ENCODE measurements around the gene EXTL2. TPM values are rescaled to one million over a fixed set of nuclear protein-coding genes. Genes with fewer than 3 reads are reported as not detected.

The EXTL2 gene
- total RNA-seq, 2 donors from 2014 or later: 40.6 to 47.5 TPM

DNA sequence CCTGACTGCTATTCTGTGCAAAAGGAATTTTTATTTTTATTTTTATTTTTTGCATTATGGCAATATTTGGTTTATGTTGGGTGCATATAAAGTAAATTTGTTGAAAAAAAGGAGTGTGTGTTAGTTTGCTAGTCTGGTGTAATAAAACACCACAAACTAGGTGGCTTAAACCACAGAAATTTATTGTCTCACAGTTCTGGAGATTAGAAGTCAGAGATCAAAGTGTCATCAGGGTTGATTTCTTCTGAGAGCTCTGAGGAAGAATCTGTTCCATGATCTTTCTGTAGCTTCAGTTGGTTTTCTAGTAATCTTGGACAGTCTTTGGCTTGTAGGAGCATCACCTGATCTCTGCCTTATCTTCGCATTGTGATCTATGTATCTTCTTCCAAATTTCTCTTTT, 7.7 kb upstream of the EXTL2 start:
- Mint-ChIP-seq H3K4me3 (no peak overlapping the region), H3K27ac (no peak overlapping the region), H3K27me3 (ENCODE audit: insufficient read depth) (no peaks in the 10 kb centered on the region), H3K4me1 (peaks cover 5% of the 10 kb centered on the region), H3K36me3 (ENCODE audit: low read depth) (peaks cover 51% of the 10 kb centered on the region), H3K9me3 (peaks cover 9% of the 10 kb centered on the region)
- Histone ChIP-seq H3K9me3 (ENCODE audit: control insufficient read depth, low read length) (peaks cover 15% of the 10 kb centered on the region), H3K4me1 (ENCODE audit: control insufficient read depth, insufficient read depth, low read length) (no peaks in the 10 kb centered on the region), H3K4me3 (ENCODE audit: low read length) (no peak overlapping the region), H3K9ac (ENCODE audit: extremely low read depth, low read length, poor library complexity, severe bottlenecking) (no peak overlapping the region), H3K36me3 (ENCODE audit: control insufficient read depth, insufficient read depth, low read length) (peaks cover 80% of the 10 kb centered on the region), H3K27ac (ENCODE audit: low read depth, low read length) (no peak overlapping the region), H3K27me3 (ENCODE audit: control insufficient read depth, insufficient read depth, low read length, poor library complexity, severe bottlenecking) (no peaks in the 10 kb centered on the region)
- WGBS, 2 experiments (ENCODE audit: insufficient coverage in 1 of 2, insufficient read length in 1 of 2): 100% methylated on average over 1 of the region's 1 CpG
- no peak for DNase-seq
- TF ChIP-seq, protein P1, sequence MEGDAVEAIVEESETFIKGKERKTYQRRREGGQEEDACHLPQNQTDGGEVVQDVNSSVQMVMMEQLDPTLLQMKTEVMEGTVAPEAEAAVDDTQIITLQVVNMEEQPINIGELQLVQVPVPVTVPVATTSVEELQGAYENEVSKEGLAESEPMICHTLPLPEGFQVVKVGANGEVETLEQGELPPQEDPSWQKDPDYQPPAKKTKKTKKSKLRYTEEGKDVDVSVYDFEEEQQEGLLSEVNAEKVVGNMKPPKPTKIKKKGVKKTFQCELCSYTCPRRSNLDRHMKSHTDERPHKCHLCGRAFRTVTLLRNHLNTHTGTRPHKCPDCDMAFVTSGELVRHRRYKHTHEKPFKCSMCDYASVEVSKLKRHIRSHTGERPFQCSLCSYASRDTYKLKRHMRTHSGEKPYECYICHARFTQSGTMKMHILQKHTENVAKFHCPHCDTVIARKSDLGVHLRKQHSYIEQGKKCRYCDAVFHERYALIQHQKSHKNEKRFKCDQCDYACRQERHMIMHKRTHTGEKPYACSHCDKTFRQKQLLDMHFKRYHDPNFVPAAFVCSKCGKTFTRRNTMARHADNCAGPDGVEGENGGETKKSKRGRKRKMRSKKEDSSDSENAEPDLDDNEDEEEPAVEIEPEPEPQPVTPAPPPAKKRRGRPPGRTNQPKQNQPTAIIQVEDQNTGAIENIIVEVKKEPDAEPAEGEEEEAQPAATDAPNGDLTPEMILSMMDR (conservative IDR thresholded peaks at IDR 0.05): no peak

DNA sequence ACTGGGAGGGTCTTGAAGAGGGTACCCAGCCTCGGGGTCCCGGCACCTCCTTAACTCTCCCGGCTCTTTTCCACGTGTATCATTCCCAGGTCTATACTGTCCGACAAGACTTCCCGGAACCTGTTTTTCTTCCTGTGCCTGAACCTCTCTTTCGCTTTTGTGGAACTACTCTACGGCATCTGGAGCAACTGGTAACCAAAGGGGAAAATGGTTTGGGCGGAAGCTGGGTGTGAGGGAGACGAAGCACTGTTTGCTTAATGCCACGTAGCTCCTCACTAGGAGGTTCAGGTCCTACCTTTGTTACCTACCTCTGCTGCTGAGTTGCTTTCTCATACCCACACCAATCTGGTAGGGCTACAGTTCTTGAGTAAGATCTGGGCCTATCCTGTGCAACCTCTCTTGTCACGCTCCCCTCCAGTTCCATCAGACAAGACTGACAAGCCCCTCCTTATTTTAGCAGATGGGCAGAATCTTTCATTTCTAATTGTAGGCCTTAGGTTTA, 1.9 kb upstream of the EXTL2 start:
- Histone ChIP-seq H3K27me3 (ENCODE audit: control insufficient read depth, insufficient read depth, low read length, poor library complexity, severe bottlenecking) (no peaks in the 10 kb centered on the region), H3K27ac (ENCODE audit: low read depth, low read length) (no peak overlapping the region), H3K9ac (ENCODE audit: extremely low read depth, low read length, poor library complexity, severe bottlenecking) (peak overlapping the region; percentile 89), H3K4me1 (ENCODE audit: control insufficient read depth, insufficient read depth, low read length) (no peaks in the 10 kb centered on the region), H3K36me3 (ENCODE audit: control insufficient read depth, insufficient read depth, low read length) (peaks cover 49% of the 10 kb centered on the region), H3K9me3 (ENCODE audit: control insufficient read depth, low read length) (peaks cover 6% of the 10 kb centered on the region), H3K4me3 (ENCODE audit: low read length) (peak overlapping the region; percentile 100)
- 0 to 2% methylated on average over 7 to 12 of the region's 12 CpGs for WGBS, 2 experiments (ENCODE audit: insufficient coverage in 1 of 2, insufficient read length in 1 of 2)
- peaks cover 6% of the 10 kb centered on the region for H3K9me3 Mint-ChIP-seq
- H3K27me3 Mint-ChIP-seq (ENCODE audit: insufficient read depth): no peaks in the 10 kb centered on the region
- H3K27ac Mint-ChIP-seq: peak overlapping the region; percentile 99
- DNase-seq: peak; percentile 71
- H3K4me3 Mint-ChIP-seq: peak overlapping the region; percentile 100
- H3K36me3 Mint-ChIP-seq (ENCODE audit: low read depth): peaks cover 43% of the 10 kb centered on the region
- peaks cover 19% of the 10 kb centered on the region for H3K4me1 Mint-ChIP-seq
- TF ChIP-seq, protein P1 (conservative IDR thresholded peaks at IDR 0.05): no peak

DNA sequence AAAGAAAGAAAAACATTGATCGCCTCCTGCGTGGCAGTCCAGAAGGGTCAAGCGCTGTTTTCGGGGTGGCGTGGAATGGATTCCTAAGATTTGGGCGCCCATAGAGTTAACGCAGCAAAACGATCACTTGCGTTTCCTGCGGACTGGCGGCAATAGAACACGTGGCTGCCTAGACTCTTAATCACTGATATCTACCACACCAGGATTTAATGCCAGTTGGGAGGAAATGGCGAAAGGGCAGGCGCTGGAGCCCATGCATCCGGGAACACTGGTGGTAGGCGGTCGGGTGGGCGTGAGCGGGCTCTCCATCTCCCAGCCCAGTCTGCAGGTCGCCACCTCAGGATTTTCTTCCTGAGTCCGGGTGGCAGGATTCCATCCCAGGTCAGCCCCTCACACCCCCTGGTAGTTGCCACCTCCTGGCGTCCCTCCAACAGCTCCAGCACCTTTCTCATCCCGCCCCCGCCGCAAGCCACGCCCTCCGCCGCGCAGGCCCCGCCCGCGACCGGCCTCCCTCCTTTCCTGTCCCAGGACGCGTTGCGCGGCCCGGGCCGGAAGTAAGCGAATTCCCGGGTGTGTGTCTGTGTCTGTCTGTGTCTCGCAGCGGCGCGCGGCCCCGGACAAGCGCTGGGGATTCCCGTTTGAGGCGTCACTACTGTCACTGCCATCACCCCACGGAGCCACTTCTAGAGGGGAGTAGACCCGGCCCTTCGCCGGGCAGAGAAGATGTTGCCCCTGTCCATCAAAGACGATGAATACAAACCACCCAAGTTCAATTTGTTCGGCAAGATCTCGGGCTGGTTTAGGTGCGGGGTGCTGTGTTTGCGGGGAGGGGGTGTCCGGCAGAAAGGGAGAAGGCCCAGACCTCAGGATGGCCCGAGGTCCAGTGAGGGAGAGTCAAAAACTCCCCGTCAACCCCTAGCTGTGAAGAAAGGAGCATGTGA, 1.2 kb upstream of the EXTL2 start, which contains the start of gene SLC30A7:
TSS of gene SLC30A7 (plus strand) at position 551 of the 941 bp plus-strand sequence. CDS start at position 724, 173 bp downstream.
- peak within 1 kb of the TSS; percentile 95 for H3K27ac ChIP-seq (ENCODE audit: low read depth, low read length)
- no peaks in the 10 kb centered on the region for H3K4me1 ChIP-seq (ENCODE audit: control insufficient read depth, insufficient read depth, low read length)
- peaks cover 49% of the 10 kb centered on the region for H3K36me3 ChIP-seq (ENCODE audit: control insufficient read depth, insufficient read depth, low read length)
- peak within 1 kb of the TSS; percentile 100 for H3K4me3 ChIP-seq (ENCODE audit: low read length)
- Mint-ChIP-seq H3K4me1 (peaks cover 19% of the 10 kb centered on the region), H3K9me3 (peaks cover 13% of the 10 kb centered on the region), H3K27ac (peak within 1 kb of the TSS; percentile 99), H3K4me3 (peak within 1 kb of the TSS; percentile 100), H3K27me3 (ENCODE audit: insufficient read depth) (no peaks in the 10 kb centered on the region), H3K36me3 (ENCODE audit: low read depth) (peaks cover 43% of the 10 kb centered on the region)
- H3K9ac ChIP-seq (ENCODE audit: extremely low read depth, low read length, poor library complexity, severe bottlenecking): peak within 1 kb of the TSS; percentile 89
- H3K9me3 ChIP-seq (ENCODE audit: control insufficient read depth, low read length): peaks cover 14% of the 10 kb centered on the region
- peak; percentile 98 for DNase-seq
- TF ChIP-seq, protein P1 (conservative IDR thresholded peaks at IDR 0.05): no peak
- H3K27me3 ChIP-seq (ENCODE audit: control insufficient read depth, insufficient read depth, low read length, poor library complexity, severe bottlenecking): no peaks in the 10 kb centered on the region
- WGBS, 2 experiments (ENCODE audit: insufficient coverage in 1 of 2, insufficient read length in 1 of 2): 0 to 1% methylated on average over 18 to 62 of the region's 62 CpGs
